ACC112 (cell line): ENCODE results near the gene TCFL5.

Experiments used
- H2AFZ ChIP-seq: fragments of 200-600 bp; sonication (generic); one replicate; pipeline ENCODE4 v1.6.0; 2017; ENCODE audit warnings: antibody characterized with exemption, low read length; ENCODE audit not compliant: unreplicated experiment
- H3K27ac ChIP-seq: fragments of 200-600 bp; sonication (generic); 2 replicates; pipeline ENCODE4 v1.5.1; 2014; ENCODE audit warnings: low read depth, mild to moderate bottlenecking, antibody characterized with exemption, low read length, moderate library complexity
- H3K27me3 ChIP-seq: fragments of 200-600 bp; sonication (generic); 2 replicates; pipeline ENCODE4 v1.6.1; 2014; ENCODE audit warnings: mild to moderate bottlenecking, antibody characterized with exemption, low read length, moderate library complexity, mixed read lengths; ENCODE audit not compliant: insufficient read depth
- H3K36me3 ChIP-seq: fragments of 200-600 bp; sonication (generic); 2 replicates; pipeline ENCODE4 v1.6.1; 2016; ENCODE audit warnings: mild to moderate bottlenecking, antibody characterized with exemption, low read length, moderate library complexity, mixed read lengths; ENCODE audit not compliant: insufficient read depth
- H3K4me1 ChIP-seq: fragments of 200-600 bp; sonication (generic); one replicate; pipeline ENCODE4 v1.6.1; 2016; ENCODE audit warnings: low read length, mixed read lengths; ENCODE audit not compliant: insufficient read depth, unreplicated experiment, control insufficient read depth
- H3K4me3 ChIP-seq: fragments of 200-600 bp; sonication (generic); 2 replicates; pipeline ENCODE4 v1.5.1; 2014; ENCODE audit warnings: mild to moderate bottlenecking, low read depth, low read length
- H3K79me2 ChIP-seq: fragments of 200-600 bp; sonication (generic); one replicate; pipeline ENCODE4 v1.6.0; 2016; ENCODE audit warnings: low read length; ENCODE audit not compliant: control insufficient read depth, unreplicated experiment, insufficient read depth

Gene TCFL5

DNA sequence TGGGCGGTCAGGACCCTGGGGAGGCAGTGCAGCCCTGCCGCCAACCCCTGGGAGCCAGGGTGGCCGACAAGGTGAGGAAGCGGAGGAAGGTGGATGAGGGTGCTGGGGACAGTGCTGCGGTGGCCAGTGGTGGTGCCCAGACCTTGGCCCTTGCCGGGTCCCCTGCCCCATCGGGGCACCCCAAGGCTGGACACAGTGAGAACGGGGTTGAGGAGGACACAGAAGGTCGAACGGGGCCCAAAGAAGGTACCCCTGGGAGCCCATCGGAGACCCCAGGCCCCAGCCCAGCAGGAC lies 48.8 kb downstream of the TCFL5 start:
- Histone ChIP-seq H2AFZ (no peak overlapping the region), H3K27ac (no peak overlapping the region), H3K79me2 (peaks cover 6% of the 10 kb centered on the region), H3K36me3 (peaks cover 16% of the 10 kb centered on the region; the same call in 1 of the 2 replicates), H3K4me3 (no peak overlapping the region), H3K4me1 (peaks cover 17% of the 10 kb centered on the region), H3K27me3 (peaks cover 21% of the 10 kb centered on the region)

DNA sequence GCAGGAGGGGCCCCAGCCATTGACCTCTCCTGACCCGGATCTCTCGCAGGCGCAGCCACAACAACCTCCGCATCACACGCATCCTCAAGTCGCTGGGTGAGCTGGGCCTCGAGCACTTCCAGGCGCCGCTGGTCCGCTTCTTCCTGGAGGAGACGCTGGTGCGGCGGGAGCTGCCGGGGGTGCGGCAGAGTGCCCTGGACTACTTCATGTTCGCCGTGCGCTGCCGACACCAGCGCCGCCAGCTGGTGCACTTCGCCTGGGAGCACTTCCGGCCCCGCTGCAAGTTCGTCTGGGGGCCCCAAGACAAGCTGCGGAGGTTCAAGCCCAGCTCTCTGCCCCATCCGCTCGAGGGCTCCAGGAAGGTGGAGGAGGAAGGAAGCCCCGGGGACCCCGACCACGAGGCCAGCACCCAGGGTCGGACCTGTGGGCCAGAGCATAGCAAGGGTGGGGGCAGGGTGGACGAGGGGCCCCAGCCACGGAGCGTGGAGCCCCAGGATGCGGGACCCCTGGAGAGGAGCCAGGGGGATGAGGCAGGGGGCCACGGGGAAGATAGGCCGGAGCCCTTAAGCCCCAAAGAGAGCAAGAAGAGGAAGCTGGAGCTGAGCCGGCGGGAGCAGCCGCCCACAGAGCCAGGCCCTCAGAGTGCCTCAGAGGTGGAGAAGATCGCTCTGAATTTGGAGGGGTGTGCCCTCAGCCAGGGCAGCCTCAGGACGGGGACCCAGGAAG lies 49.3 kb downstream of the TCFL5 start:
- Histone ChIP-seq H2AFZ (no peak overlapping the region), H3K27me3 (peaks cover 17% of the 10 kb centered on the region), H3K36me3 (peaks cover 16% of the 10 kb centered on the region; the same call in 1 of the 2 replicates), H3K27ac (no peak overlapping the region), H3K4me1 (peaks cover 17% of the 10 kb centered on the region), H3K79me2 (peaks cover 11% of the 10 kb centered on the region), H3K4me3 (no peak overlapping the region)

DNA sequence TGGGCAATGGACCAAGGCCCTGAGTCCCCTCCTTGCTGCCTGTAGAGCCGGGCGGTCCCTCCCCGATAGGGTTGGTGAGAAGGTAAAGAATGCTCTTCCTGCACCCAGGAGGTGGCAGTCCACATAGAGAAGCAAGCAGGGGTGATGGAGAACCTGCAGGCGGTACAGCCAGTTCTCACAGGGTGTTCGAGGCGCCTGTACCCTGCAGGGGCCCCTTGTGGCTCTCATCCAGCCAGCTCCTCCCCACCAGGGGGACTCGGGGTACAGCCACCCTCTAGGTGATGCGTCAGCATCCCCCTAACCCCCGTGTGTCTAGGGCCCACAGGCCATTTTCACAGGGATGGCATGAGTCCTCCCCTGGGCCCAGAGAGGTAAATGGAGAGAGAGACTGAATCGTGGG lies 49.9 kb downstream of the TCFL5 start:
- peaks cover 16% of the 10 kb centered on the region; the same call in 1 of the 2 replicates for H3K36me3 ChIP-seq

DNA sequence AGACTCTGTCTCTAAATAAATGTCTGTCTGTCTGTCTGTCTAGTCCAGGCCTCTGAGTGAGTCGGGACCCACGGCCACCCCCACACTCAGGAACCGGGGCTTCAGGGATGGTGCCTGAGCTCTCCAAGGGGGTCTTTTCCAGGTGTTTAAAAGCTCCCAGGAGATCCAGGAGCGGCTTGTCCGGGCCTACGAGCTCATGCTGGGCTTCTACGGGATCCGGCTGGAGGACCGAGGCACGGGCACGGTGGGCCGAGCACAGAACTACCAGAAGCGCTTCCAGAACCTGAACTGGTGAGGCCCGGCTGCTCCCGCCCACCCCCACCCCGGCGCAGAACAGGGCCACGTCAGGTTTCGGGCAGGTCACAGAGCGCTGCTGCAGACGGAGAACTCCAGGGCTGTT lies 50.3 kb downstream of the TCFL5 start:
- H3K27me3 ChIP-seq, result peaks cover 9% of the 10 kb centered on the region
- no peak overlapping the region for H2AFZ ChIP-seq
- no peak overlapping the region for H3K4me3 ChIP-seq
- H3K36me3 ChIP-seq, result peaks cover 16% of the 10 kb centered on the region; the same call in 1 of the 2 replicates
- H3K4me1 ChIP-seq, result peaks cover 25% of the 10 kb centered on the region
- H3K27ac ChIP-seq, result no peak overlapping the region
- peaks cover 21% of the 10 kb centered on the region for H3K79me2 ChIP-seq

More for the DNA sequence above, 49.9 kb downstream of the TCFL5 start:
- peaks cover 17% of the 10 kb centered on the region for H3K79me2 ChIP-seq
- no peak overlapping the region for H2AFZ ChIP-seq
- H3K4me1 ChIP-seq, result peaks cover 24% of the 10 kb centered on the region
- H3K27ac ChIP-seq, result no peak overlapping the region
- peaks cover 13% of the 10 kb centered on the region for H3K27me3 ChIP-seq
- H3K4me3 ChIP-seq, result no peak overlapping the region

DNA sequence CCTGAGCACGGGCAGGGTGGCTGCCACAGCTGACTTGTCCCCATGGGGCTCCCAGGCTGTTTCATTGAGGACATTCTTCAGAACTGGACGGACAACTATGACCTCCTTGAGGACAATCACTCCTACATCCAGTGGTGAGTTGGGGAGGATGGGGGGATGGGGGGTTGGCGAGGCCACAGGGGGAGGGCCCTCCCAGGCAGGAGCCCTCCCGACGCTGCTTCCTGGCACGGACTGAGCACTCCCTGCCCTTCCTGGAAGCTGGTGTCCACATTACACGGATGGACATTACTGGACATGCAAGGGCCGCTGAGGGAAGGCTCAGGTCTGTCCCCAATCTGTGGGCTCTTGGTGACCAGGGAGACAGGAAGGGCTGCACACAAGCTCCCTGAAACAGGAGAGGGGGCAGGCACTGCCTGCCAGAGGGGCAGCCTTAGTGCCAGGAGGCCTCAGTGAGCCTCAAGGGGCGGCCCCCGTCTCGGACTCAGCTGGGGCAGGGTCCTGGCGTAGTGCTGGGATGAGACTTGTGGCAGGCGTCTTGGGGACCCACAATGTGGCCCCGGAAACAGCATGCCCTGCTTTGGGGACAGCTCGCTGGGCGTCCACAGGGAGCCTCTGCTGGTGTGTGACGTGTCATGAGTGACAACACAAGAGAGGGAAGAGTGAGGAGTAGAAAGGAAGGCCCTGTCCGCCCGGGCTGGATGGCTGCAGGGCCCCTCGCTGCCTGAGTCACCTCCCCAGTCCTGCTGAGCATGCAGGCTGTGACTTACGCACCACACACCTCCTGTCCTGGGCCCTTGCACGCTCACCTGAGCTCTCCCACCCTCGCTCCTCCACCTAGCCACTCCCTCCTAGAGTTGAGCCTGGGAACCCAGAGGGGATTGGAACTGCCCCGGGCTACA lies 51.8 kb downstream of the TCFL5 start:
- peaks cover 16% of the 10 kb centered on the region; the same call in 1 of the 2 replicates for H3K36me3 ChIP-seq

DNA sequence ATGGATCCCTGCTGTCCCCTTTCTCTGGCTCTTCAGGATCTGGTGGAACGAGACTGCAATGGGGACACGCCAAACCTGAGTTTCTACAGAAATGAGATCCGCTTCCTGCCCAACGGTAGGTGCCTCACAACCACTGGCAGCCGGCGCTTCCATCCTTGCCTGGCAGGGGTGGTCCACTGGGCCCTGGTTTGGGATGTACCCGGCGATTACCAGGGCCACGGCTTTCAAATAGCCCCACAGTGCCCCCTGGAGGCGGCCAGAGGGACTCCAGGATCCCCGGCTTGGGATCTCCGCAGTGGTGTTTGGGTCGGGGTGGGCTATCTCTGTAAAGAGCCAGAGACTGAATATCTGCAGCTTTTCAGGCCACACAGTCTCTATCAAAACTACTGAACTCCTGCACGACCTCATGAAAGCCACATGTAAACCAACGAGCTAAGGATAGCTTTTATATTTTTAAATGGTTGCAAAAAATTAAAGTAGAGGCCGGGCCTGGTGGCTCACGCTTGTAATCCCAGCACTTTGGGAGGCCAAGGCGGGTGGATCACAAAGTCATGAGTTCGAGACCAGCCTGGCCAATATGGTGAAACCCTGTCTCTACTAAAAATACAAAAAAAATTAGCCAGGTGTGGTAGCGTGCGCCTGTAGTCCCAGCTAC lies 53.3 kb downstream of the TCFL5 start:
- Histone ChIP-seq H3K4me3 (no peak overlapping the region), H3K4me1 (peaks cover 11% of the 10 kb centered on the region), H3K79me2 (peaks cover 36% of the 10 kb centered on the region), H3K27me3 (no peaks in the 10 kb centered on the region), H3K27ac (no peak overlapping the region), H2AFZ (no peak overlapping the region), H3K36me3 (peaks cover 16% of the 10 kb centered on the region; the same call in 1 of the 2 replicates)

More for the DNA sequence above, 51.8 kb downstream of the TCFL5 start:
- no peak overlapping the region for H3K4me3 ChIP-seq
- H3K4me1 ChIP-seq, result peaks cover 11% of the 10 kb centered on the region
- no peak overlapping the region for H3K27ac ChIP-seq
- peaks cover 34% of the 10 kb centered on the region for H3K79me2 ChIP-seq
- H2AFZ ChIP-seq, result no peak overlapping the region
- H3K27me3 ChIP-seq, result no peaks in the 10 kb centered on the region

DNA sequence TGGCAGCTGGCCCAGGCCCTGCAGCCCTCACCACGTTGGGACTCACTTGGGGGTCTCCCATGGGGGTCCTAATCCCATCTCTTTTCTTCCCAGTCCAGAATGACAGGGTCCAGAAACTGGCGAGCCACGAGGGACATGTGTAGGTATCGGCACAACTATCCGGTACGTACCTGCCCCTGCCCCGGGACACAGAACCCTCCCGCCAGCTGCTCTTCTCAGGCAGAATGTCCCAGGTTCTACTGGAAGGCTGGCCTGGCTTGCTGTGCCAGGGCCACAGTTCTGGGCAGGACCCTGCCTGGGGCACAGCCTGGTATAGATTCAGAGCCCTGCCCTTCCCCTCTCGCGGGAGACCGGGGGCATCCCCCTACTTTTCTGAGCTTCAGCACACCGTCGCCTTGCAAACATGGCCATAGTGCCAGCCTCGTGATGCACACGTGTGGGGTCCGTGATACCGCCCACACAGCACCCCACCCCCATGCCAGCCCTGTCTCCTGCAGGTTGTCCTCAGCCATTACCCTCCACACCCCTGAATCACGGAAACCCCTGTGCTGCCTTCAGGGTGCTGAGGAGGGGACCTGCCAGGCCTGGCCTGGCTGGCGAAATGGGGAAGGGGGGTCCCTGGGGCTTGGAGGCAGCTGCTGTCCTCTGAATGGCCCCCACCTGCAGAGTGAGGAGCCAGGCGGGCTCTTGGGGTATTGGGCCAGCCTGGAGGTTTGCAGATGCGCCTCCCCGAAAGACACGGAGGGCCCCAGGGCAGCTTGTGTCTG lies 54.0 kb downstream of the TCFL5 start:
- Histone ChIP-seq H3K27me3 (no peaks in the 10 kb centered on the region), H3K36me3 (peaks cover 16% of the 10 kb centered on the region; the same call in 1 of the 2 replicates), H3K4me1 (peaks cover 11% of the 10 kb centered on the region), H3K4me3 (no peak overlapping the region), H2AFZ (no peak overlapping the region), H3K27ac (no peak overlapping the region), H3K79me2 (peaks cover 36% of the 10 kb centered on the region)

DNA sequence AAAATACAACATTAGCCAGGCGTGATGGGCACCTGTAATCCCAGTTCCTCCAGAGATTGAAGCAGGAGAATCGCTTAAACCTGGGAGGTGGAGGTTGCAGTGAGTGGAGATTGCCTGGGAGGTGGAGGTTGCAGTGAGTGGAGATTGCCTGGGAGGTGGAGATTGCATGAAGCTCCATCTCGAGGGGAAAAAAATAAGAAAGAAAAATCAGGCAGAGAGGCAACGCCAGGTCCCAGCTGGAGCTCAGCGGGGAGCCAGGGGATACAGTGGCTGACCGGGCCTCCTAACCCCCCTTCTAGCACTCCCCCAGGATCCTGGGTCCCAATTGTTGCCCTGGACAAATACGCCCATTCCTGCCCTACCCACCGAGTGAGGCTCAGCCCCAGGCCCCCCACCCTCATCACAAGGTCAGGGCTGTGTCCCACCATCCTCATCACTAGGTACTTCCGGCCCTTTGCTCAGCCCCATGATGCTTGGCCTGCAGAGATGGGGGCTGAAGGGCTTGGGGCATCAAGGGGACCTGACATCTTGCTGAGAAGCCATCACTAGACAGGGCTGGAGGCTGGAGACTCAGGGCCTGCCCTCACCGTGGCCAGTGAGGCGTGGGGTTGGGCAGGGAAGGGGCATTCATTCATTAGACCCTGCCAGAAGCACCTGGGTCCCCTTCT lies 55.1 kb downstream of the TCFL5 start:
- H2AFZ ChIP-seq, result no peak overlapping the region
- H3K27me3 ChIP-seq, result no peaks in the 10 kb centered on the region
- peaks cover 16% of the 10 kb centered on the region; the same call in 1 of the 2 replicates for H3K36me3 ChIP-seq
- H3K79me2 ChIP-seq, result peaks cover 36% of the 10 kb centered on the region
- peaks cover 11% of the 10 kb centered on the region for H3K4me1 ChIP-seq
- no peak overlapping the region for H3K27ac ChIP-seq
- peak overlapping the region; percentile 98 for H3K4me3 ChIP-seq

DNA sequence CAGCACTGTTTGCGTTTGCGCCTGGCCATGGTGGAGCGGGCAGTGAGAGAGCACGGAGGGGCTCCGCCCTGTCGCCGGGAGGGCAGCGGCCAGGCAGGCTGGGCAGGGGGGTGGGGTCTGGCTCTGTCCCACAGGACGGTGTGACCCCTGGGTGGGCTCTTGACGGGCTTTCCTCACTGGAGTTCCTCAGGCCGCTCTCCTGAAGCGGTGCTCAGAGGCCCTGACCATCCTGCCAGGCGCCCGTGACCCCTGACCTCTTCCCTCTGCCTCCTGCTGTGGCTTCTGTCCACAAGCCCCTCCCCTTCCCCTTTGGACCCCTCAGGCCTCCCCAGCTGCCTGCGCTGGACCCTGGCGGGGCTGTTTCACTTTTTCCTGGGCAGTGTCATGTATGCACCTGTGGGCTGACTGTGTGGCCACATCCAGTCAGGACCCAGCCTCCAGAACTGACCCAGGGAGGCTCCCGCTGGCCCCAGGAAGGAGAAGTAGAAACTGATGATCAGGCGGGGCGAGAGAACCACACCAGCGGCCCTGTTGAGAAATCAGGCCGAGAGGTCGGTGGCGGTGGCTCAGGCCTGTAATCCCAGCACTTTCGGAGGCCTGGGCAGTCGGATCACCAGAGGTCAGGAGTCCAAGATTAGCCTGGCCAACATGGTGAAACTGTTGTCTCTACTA lies 55.8 kb downstream of the TCFL5 start:
- Histone ChIP-seq H3K4me1 (peaks cover 11% of the 10 kb centered on the region), H3K4me3 (peak overlapping the region; percentile 98), H3K79me2 (peaks cover 36% of the 10 kb centered on the region), H2AFZ (no peak overlapping the region), H3K27me3 (no peaks in the 10 kb centered on the region), H3K36me3 (peaks cover 16% of the 10 kb centered on the region; the same call in 1 of the 2 replicates), H3K27ac (peak overlapping the region; percentile 10; the same call in 1 of the 2 replicates)
